GM18519 (cell line): Measurements from ENCODE around the gene MAP3K2.

ENCODE experiments used
- ATAC-seq: cut with Tn5 transposase; IDR thresholded peaks from one replicate; pipeline ENCODE4 v1.9.1; 2021; ENCODE audit warnings: mild to moderate bottlenecking, moderate library complexity; ENCODE audit not compliant: unreplicated experiment, low FRiP score

MAP3K2 gene

GRCh38 chr2:127310980-127311379 lies 76.8 kb downstream of the MAP3K2 start:
- ATAC-seq: no peak

- no peak for ATAC-seq
These were observed 78.3 kb downstream of the MAP3K2 start for GRCh38 chr2:127309468-127309867.

GRCh38 chr2:127308586-127309138 lies 79.1 kb downstream of the MAP3K2 start:
- ATAC-seq: no peak

- ATAC-seq: no peak
These were observed 81.7 kb downstream of the MAP3K2 start for GRCh38 chr2:127305990-127306585.

- no peak for ATAC-seq
These were observed 85.6 kb downstream of the MAP3K2 start for GRCh38 chr2:127302168-127302567.

GRCh38 chr2:127293748-127294562 lies 93.8 kb downstream of the MAP3K2 start, which contains the start of gene ERCC3:
Gene ERCC3 (minus strand): TSS chr2:127294144. CDS start chr2:127294081, 63 bp downstream.
- ATAC-seq: peak; percentile 95

- ATAC-seq: no peak
These were observed 94.4 kb downstream of the MAP3K2 start for GRCh38 chr2:127293386-127293747.

- no peak for ATAC-seq
These were observed 99.5 kb downstream of the MAP3K2 start for GRCh38 chr2:127288274-127288673.

- ATAC-seq: no peak
These were observed 104.5 kb downstream of the MAP3K2 start for GRCh38 chr2:127283275-127283674.

GRCh38 chr2:127280693-127281092 lies 107.1 kb downstream of the MAP3K2 start:
- no peak for ATAC-seq

- ATAC-seq: no peak
These were observed 108.0 kb downstream of the MAP3K2 start for GRCh38 chr2:127279781-127280180.

GRCh38 chr2:127278959-127279358 lies 108.8 kb downstream of the MAP3K2 start:
- ATAC-seq: no peak

GRCh38 chr2:127277028-127277427 lies 110.7 kb downstream of the MAP3K2 start:
- no peak for ATAC-seq

GRCh38 chr2:127275789-127276188 lies 112.0 kb downstream of the MAP3K2 start:
- no peak for ATAC-seq

GRCh38 chr2:127275356-127275755 lies 112.4 kb downstream of the MAP3K2 start:
- no peak for ATAC-seq

GRCh38 chr2:127270663-127271062 lies 117.1 kb downstream of the MAP3K2 start:
- ATAC-seq: no peak

- no peak for ATAC-seq
These were observed 125.9 kb downstream of the MAP3K2 start for GRCh38 chr2:127261804-127262406.

- no peak for ATAC-seq
These were observed 128.4 kb downstream of the MAP3K2 start for GRCh38 chr2:127259355-127259754.

- ATAC-seq: no peak
These were observed 130.9 kb downstream of the MAP3K2 start for GRCh38 chr2:127256866-127257265.

- no peak for ATAC-seq
These were observed 131.4 kb downstream of the MAP3K2 start for GRCh38 chr2:127256381-127256780.

GRCh38 chr2:127255721-127256120 lies 132.1 kb downstream of the MAP3K2 start:
- no peak for ATAC-seq
